AG04449 (cell line): Measurements from ENCODE around the gene TNKS2.

Source experiments
- CTCF ChIA-PET: fragments of 350-600 bp; formaldehyde crosslinking; extraction: SDS; loops from one replicate; lab custom pipeline; 2021; ENCODE audit warnings: antibody characterized with exemption; lab: Yijun Ruan, JAX
- POLR2A ChIA-PET: fragments of 400-600, 350-600 bp; formaldehyde crosslinking; extraction: SDS; loops from one replicate; lab custom pipeline; 2020; ENCODE audit warnings: antibody characterized with exemption, inconsistent platforms; lab: Yijun Ruan, JAX
- DNase-seq: peaks from one replicate; pipeline ENCODE4 v3.0.0-alpha.2; 2010; ENCODE audit warnings: low read depth, low spot score
- H3K4me3 ChIP-seq: 2 replicates; pipeline ENCODE4 v1.5.1; 2011; ENCODE audit warnings: low read depth, mild to moderate bottlenecking, control low read depth, low read length
- TF ChIP-seq, protein P1 (sequence below): IDR thresholded peaks from one replicate; pipeline ENCODE4 v1.5.1; 2011; ENCODE audit warnings: mild to moderate bottlenecking, moderate library complexity, low read length, control low read depth, inconsistent platforms; ENCODE audit not compliant: insufficient read depth; ENCODE audit errors: missing control alignments

Gene TNKS2

DNA sequence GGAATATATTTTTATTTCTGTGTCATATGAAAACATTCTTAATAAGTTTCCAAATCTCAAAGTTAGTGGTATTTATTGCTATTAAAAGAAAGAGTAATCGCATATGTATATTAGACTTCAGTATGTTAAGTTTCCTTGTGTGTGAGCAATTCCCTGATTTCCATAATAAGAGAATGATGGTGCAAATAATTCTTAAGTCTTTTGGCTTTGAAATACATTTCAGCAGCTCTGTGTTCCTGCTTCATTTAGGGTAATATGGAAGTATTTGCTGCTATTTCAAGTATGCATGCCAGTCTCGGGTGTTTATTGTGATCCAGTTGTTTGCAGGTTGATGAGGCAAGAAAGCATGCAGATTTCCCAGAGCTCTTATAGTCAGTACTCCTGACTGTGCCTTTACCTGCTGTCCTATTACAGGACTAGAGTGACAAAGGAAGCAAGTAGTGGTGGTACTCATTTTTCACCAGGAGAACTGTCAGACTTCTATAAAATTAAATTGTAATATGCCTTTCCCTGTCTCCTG is 67.4 kb downstream of the TNKS2 start:
- CTCF ChIA-PET, result interaction anchor here (1.0 kb wide), 3 partner anchors 47 to 230 kb away, joined by 3 read pairs; no protein-coding TSS in a partner anchor
- DNase-seq, result no peak

DNA sequence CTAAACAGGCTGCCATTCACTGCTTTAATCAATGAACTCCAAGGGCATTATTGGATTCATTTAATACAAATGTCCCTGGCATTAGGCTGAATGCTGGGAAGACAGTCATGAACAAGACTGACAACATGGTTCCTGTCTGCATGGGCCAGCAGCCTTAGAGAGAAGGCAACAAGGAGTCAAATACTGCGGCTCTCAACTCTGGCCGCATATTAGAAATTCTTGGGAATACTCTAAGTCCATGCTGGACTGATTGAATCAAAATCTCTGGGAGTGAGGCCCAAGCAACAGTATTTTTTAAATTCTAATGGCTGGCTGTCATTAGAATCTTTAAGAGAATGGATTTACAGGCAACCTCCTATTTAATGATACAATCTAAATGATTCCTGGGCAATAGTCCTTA is 76.9 kb downstream of the TNKS2 start:
- H3K4me3 ChIP-seq, result no peak overlapping the region
- DNase-seq, result no peak
- TF ChIP-seq, protein P1, sequence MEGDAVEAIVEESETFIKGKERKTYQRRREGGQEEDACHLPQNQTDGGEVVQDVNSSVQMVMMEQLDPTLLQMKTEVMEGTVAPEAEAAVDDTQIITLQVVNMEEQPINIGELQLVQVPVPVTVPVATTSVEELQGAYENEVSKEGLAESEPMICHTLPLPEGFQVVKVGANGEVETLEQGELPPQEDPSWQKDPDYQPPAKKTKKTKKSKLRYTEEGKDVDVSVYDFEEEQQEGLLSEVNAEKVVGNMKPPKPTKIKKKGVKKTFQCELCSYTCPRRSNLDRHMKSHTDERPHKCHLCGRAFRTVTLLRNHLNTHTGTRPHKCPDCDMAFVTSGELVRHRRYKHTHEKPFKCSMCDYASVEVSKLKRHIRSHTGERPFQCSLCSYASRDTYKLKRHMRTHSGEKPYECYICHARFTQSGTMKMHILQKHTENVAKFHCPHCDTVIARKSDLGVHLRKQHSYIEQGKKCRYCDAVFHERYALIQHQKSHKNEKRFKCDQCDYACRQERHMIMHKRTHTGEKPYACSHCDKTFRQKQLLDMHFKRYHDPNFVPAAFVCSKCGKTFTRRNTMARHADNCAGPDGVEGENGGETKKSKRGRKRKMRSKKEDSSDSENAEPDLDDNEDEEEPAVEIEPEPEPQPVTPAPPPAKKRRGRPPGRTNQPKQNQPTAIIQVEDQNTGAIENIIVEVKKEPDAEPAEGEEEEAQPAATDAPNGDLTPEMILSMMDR, result no peak
- CTCF ChIA-PET, result no interaction called here
- POLR2A ChIA-PET, result no interaction called here

More for the DNA sequence above, 67.4 kb downstream of the TNKS2 start:
- H3K4me3 ChIP-seq, result no peak overlapping the region
- POLR2A ChIA-PET, result no interaction called here
- TF ChIP-seq, protein P1, result no peak

DNA sequence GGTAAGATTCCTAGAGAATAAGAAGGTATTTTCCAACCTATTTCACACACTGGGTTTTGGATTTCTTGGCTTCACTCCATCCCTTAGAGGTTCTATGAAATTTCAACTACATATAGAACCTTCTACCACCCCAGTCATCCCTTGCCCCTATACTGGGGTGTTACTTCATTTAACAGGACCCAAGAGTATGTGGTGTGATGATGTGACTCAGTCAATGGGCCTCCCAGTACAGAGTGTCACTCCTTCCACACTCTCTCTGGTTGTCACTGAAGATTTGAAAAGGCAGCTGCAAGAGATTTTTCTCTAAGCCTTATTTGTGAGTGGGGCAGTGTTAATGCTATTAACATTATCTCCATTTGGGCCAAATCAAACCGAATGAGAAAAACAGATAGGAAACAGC is 77.6 kb downstream of the TNKS2 start:
- no peak for DNase-seq
- TF ChIP-seq, protein P1, result no peak
- H3K4me3 ChIP-seq, result no peak overlapping the region
- ChIA-PET POLR2A (no interaction called here), CTCF (no interaction called here)

GRCh38 chr10:91879515-91880170 is 81.4 kb downstream of the TNKS2 start:
- ChIA-PET POLR2A (no interaction called here), CTCF (no interaction called here)
- TF ChIP-seq, protein P1, result no peak
- no peak for DNase-seq
- H3K4me3 ChIP-seq, result no peak overlapping the region

GRCh38 chr10:91880310-91880709 is 82.1 kb downstream of the TNKS2 start:
- DNase-seq, result no peak
- CTCF ChIA-PET, result interaction anchor here (1.3 kb wide), 1 partner anchor 33 kb away, joined by 3 read pairs; no protein-coding TSS in a partner anchor
- no peak overlapping the region for H3K4me3 ChIP-seq
- TF ChIP-seq, protein P1, result no peak
- POLR2A ChIA-PET, result no interaction called here
